Activated CD8-positive, alpha-beta T cell treated with anti-CD3 and anti-CD28 coated beads for 36 hours (primary cell): ENCODE data around the gene SLC25A25. TPM values are rescaled to one million over a fixed set of nuclear protein-coding genes. Genes with fewer than 3 reads are reported as not detected.

Experiments
- ATAC-seq: fragments of 200-7000 bp; cut with Tn5 transposase; one replicate; pipeline ENCODE4 v1.10.0; 2021; ENCODE audit warnings: mild to moderate bottlenecking, moderate library complexity
- CTCF ChIA-PET: fragments of 350-600 bp; sonication (Branson Sonifier 250); formaldehyde crosslinking; loops from one replicate; lab custom pipeline; 2021; ENCODE audit warnings: antibody characterized with exemption; lab: Charles Lee
- POLR2A ChIA-PET: fragments of 350-600 bp; sonication (Branson Sonifier 250); formaldehyde crosslinking; loops from one replicate; lab custom pipeline; 2021; ENCODE audit warnings: antibody characterized with exemption; lab: Charles Lee
- DNase-seq: peaks from one replicate; pipeline ENCODE4 v3.0.0-alpha.2; 2020
- H3K27ac Mint-ChIP-seq: one replicate; pipeline ENCODE4 v1.8.0; 2021; ENCODE audit warnings: mild to moderate bottlenecking, mixed read lengths
- H3K27me3 Mint-ChIP-seq: one replicate; pipeline ENCODE4 v1.8.0; 2021; ENCODE audit warnings: mixed read lengths
- H3K36me3 Mint-ChIP-seq: one replicate; pipeline ENCODE4 v1.8.0; 2021; ENCODE audit warnings: low read depth, mixed read lengths
- H3K4me1 Mint-ChIP-seq: one replicate; pipeline ENCODE4 v1.8.0; 2021; ENCODE audit warnings: low read depth, mixed read lengths
- H3K4me3 Mint-ChIP-seq: one replicate; pipeline ENCODE4 v1.8.0; 2021; ENCODE audit warnings: mild to moderate bottlenecking, moderate library complexity, mixed read lengths
- H3K9me3 Mint-ChIP-seq: one replicate; pipeline ENCODE4 v1.8.0; 2021; ENCODE audit warnings: mixed read lengths
- CTCF ChIP-seq: fragments of 200-600 bp; IDR thresholded peaks from one replicate; pipeline ENCODE4 v1.8.0; 2022; ENCODE audit warnings: antibody characterized with exemption, mild to moderate bottlenecking
- intact Hi-C: fragments of 100-400 bp; cut with micrococcal nuclease; formaldehyde crosslinking; loops from one replicate; pipeline ENCODE4 v1.10.0; 2022
- total RNA-seq, 2 experiments: library from RNA; stranded (reverse); gene quantifications; one replicate each; pipeline ENCODE4 v1.2.3, GENCODE V29; 2021

Gene SLC25A25
- total RNA-seq, 2 experiments from 2014 or later = 12.9 to 14.6 TPM

- no peak for TF ChIP-seq CTCF
- no peaks in the 10 kb centered on the region for H3K9me3 Mint-ChIP-seq
- no peaks in the 10 kb centered on the region for H3K27me3 Mint-ChIP-seq
- peaks cover 10% of the 10 kb centered on the region for H3K36me3 Mint-ChIP-seq
- intact Hi-C loops = no loop called here
- no peak overlapping the region for H3K4me3 Mint-ChIP-seq
- H3K4me1 Mint-ChIP-seq = peaks cover 10% of the 10 kb centered on the region
- no peak for DNase-seq
- no peak overlapping the region for H3K27ac Mint-ChIP-seq
- ChIA-PET CTCF (interaction anchor here (0.7 to 1.5 kb wide), 5 partner anchors 17 to 193 kb away, joined by 3 read pairs; no protein-coding TSS in a partner anchor), POLR2A (interaction anchor here (0.8 to 1.1 kb wide), 3 partner anchors 9 to 14 kb away, joined by 3 to 5 read pairs (median 3); no protein-coding TSS in a partner anchor)
- no peak for ATAC-seq
Observed at GRCh38 chr9:128113526-128114325, 45.7 kb downstream of the SLC25A25 start.

DNA sequence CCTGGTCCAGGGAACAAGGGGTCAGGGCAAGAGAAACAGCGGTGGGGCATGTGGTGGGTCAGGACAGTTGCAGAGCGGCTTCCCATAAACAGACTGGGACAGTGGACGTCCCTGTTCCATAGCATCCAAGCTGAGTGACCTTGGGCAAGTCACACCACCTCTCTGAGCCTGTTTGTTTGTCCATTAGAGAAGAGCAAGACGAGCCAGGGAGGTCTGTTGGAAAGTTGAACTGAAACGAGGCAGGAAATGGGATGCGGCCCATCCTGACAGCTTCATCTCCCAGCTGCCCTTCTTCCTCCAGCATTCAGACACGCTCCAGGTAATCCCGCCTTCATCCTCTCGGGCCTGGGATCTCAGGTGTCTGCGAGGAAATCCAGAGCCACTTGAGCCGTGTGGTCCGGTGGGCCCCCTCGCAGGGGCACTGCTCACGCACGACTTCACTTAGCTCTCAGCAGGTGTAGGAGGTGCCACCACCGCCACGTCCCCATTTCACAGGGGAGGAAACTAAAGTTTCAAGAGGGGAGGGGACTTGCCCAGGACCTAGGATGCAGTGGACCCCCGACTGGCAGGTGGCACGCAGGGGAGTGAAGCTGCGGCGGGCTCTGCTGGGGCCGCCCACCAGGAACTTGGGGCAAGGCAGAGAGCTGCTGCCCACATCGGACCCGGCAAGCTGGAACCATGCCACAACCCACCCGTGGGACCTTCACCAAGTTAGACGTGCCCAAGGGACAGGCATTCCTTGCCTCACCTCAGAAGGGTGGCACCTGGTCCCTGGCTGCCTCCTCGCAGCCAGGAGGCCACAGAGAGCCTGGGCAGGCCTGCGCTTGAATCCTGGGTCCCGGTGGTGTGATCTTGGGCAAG is 46.5 kb downstream of the SLC25A25 start:
- H3K27ac Mint-ChIP-seq = no peak overlapping the region
- H3K36me3 Mint-ChIP-seq = peaks cover 10% of the 10 kb centered on the region
- CTCF ChIA-PET = interaction anchor here (0.7 to 1.5 kb wide), 4 partner anchors 18 to 171 kb away, joined by 3 read pairs; no protein-coding TSS in a partner anchor
- POLR2A ChIA-PET = interaction anchor here (0.8 to 1.1 kb wide), 3 partner anchors 10 to 14 kb away, joined by 3 to 5 read pairs (median 3); no protein-coding TSS in a partner anchor
- H3K4me3 Mint-ChIP-seq = no peak overlapping the region
- no peaks in the 10 kb centered on the region for H3K27me3 Mint-ChIP-seq
- intact Hi-C loops = no loop called here
- no peak for ATAC-seq
- no peak for TF ChIP-seq CTCF
- no peak for DNase-seq
- H3K9me3 Mint-ChIP-seq = no peaks in the 10 kb centered on the region
- peaks cover 10% of the 10 kb centered on the region for H3K4me1 Mint-ChIP-seq

- Mint-ChIP-seq H3K9me3 (no peaks in the 10 kb centered on the region), H3K36me3 (peaks cover 13% of the 10 kb centered on the region), H3K27ac (no peak overlapping the region), H3K4me1 (peaks cover 10% of the 10 kb centered on the region), H3K4me3 (no peak overlapping the region), H3K27me3 (no peaks in the 10 kb centered on the region)
- DNase-seq (peak; percentile 51), ATAC-seq (peak; percentile 64)
- intact Hi-C loops = no loop called here
- ChIA-PET POLR2A (interaction anchor here (0.9 to 1.1 kb wide), 3 partner anchors 10 to 26 kb away, joined by 3 read pairs; no protein-coding TSS in a partner anchor), CTCF (interaction anchor here (0.6 to 3.3 kb wide), 9 partner anchors 13 to 194 kb away, joined by 3 to 94 read pairs (median 4); no protein-coding TSS in a partner anchor)
- no peak for TF ChIP-seq CTCF
Observed at GRCh38 chr9:128115187-128116103, 47.4 kb downstream of the SLC25A25 start.

DNA sequence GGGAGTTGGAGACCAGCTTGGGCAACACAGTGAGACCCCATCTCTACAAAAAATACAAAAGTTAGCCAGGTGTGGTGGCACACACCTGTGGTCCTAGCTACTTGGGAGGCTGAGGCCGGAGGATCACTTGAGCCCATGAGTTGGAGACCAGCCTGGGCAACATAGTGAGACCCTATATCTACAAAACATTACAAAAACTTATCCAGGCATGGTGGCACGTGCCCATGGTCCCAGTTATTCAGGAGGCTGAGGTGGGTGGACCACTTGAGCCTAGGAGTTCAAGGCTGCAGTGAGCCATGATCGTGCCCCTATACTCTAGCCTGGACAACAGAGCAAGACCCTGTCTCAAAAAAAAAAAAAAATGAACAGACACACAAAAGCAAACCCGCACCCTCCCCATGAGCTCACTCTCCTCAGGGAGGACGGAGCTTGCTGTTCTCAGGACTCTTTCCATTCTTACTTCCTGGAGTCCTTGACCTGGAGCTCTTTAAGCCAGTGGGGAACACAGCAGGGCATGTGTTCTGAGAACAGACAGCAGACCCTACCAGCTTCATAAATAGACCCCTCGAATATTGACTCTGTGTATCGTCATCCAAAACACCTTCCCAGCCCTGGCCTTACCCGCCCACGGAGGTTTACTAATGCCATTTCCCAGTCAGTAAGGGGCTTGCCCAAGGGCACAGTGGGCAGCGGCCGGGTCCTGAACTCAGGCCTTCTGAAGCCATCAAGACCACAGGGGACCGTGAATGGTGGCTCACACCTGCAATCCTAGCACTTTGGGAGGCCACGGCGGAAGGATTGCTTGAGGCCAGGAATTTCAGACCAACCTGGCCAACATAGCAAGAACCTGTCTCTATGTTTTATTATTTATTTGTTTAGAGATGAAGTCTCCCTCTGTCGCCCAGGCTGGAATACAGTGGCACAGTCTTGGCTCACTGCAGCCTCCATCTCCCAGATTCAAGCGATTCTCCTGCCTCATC is 48.4 kb downstream of the SLC25A25 start:
- Mint-ChIP-seq H3K27me3 (no peaks in the 10 kb centered on the region), H3K4me1 (peaks cover 10% of the 10 kb centered on the region), H3K27ac (no peak overlapping the region), H3K4me3 (no peak overlapping the region), H3K9me3 (no peaks in the 10 kb centered on the region), H3K36me3 (peaks cover 13% of the 10 kb centered on the region)
- no peak for TF ChIP-seq CTCF
- DNase-seq (no peak), ATAC-seq (no peak)
- intact Hi-C loops = no loop called here
- CTCF ChIA-PET = interaction anchor here (0.6 to 3.3 kb wide), 14 partner anchors 9 to 195 kb away, joined by 3 to 94 read pairs (median 6); partner anchors contain the start of gene PTGES2
- POLR2A ChIA-PET = interaction anchor here (0.9 kb wide), 2 partner anchors 11 to 27 kb away, joined by 3 read pairs; no protein-coding TSS in a partner anchor
